Prostate gland (tissue), 2 donors: Measurements from ENCODE around the gene TIMM23. TPM values are rescaled to one million over a fixed set of nuclear protein-coding genes. Genes with fewer than 3 reads are reported as not detected.

ENCODE experiments used
- DNase-seq: peaks from one replicate; pipeline ENCODE4 v3.0.0-alpha.2; 2019; ENCODE audit warnings: low spot score
- H3K27ac ChIP-seq, 2 donors: fragments of 200-600 bp; sonication (generic); 2 replicates each; pipeline ENCODE4 v1.5.1; 2017 to 2019
- H3K27me3 ChIP-seq: fragments of 200-600 bp; sonication (generic); replicated peaks from 2 replicates; pipeline ENCODE4 v1.5.1; 2019; ENCODE audit not compliant: insufficient read depth
- H3K36me3 ChIP-seq, 2 donors: fragments of 200-600 bp; sonication (generic); 1 replicate in 1 of 2; 2 replicates in 1 of 2; pipeline versions ENCODE4 v1.5.1 to v1.8.1; 2017 to 2019
- H3K4me1 ChIP-seq: fragments of 200-600 bp; sonication (generic); replicated peaks from 2 replicates; pipeline ENCODE4 v1.5.1; 2019
- H3K4me3 ChIP-seq, 2 donors: fragments of 200-600 bp; sonication (generic); 2 replicates each; pipeline ENCODE4 v1.5.1; 2017 to 2019
- H3K9me3 ChIP-seq: fragments of 200-600 bp; sonication (generic); 2 replicates; pipeline ENCODE4 v1.5.1; 2017
- POLR2A ChIP-seq: fragments of 450-650 bp; IDR thresholded peaks from one replicate; pipeline ENCODE4 v1.6.1; 2016; ENCODE audit warnings: antibody characterized with exemption, mild to moderate bottlenecking
- POLR2AphosphoS5 ChIP-seq: sonication (generic); formaldehyde crosslinking; IDR thresholded peaks from one replicate; pipeline ENCODE4 v1.6.1; 2017; ENCODE audit warnings: antibody characterized with exemption
- WGBS: methylation state at CpG from one replicate; pipeline ENCODE4 v1.1.5; 2018; 5-methylcytosine and 5-hydroxymethylcytosine counted together
- intact Hi-C: fragments of 100-400 bp; cut with DNase I; formaldehyde crosslinking; loops from one replicate; pipeline ENCODE4 v1.14.2; 2022
- small RNA-seq, 2 donors: library from RNA; depleted of rRNA; stranded (forward); fragments of <200 nt; gene quantifications; one replicate each; pipeline ENCODE3, GENCODE V24; 2016
- total RNA-seq, 2 donors: library from RNA; depleted of rRNA; stranded (reverse); fragments of >200 nt; gene quantifications; one replicate each; pipeline ENCODE4 v1.1.0, GENCODE V29; 2016
- TF ChIP-seq, protein P1 (sequence below), 4 experiments: fragments of 200-600 bp in 2 of 4; fragments of 450-650 bp in 2 of 4; sonication (generic) in 2 of 4; IDR thresholded peaks; 1 replicate in 3 of 4; 2 replicates in 1 of 4; pipeline ENCODE4 v1.5.1; 2016 to 2019; ENCODE audit warnings: antibody characterized with exemption in 4 of 4, mild to moderate bottlenecking in 2 of 4, moderate library complexity in 2 of 4

Gene TIMM23
- total RNA-seq, 2 donors from 2014 or later, result 60.8 to 93.5 TPM

DNA sequence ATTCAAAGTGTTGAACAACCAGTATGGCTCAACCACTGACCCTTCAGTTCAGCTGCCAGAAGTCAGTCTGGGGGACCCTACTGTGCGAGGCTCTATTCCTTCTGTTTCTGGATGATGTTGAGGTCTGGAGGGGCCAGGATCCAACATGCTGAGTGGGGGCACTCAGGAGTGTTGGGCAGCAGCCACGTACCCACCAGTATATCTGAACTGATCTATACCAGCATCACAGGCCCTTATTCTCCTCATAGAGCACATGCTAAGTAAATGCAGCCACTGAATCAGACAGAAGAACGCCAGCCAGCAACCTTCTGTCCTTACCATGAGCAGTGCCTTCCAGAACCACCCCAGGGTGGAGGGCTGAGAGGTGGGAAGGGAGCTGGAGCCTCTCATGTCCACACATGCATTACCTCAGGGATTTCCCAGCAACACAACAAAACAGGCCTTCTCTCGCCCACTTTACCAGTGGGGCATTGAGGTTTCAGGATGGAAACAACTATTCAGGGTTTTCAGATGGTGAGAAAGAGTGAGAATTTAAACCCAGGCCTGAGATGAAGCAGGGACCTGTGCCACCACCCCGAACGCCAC lies 80.6 kb downstream of the TIMM23 start:
- Histone ChIP-seq H3K36me3 (no peaks in the 10 kb centered on the region), H3K27ac (peak overlapping the region; percentile 77 to 81), H3K4me1 (peaks cover 18% of the 10 kb centered on the region), H3K4me3 (no peak overlapping the region), H3K9me3 (no peaks in the 10 kb centered on the region), H3K27me3 (no peaks in the 10 kb centered on the region)
- WGBS, result 73% methylated on average over 6 of the region's 6 CpGs
- no peak for TF ChIP-seq POLR2A
- TF ChIP-seq POLR2AphosphoS5, result no peak
- TF ChIP-seq, protein P1, sequence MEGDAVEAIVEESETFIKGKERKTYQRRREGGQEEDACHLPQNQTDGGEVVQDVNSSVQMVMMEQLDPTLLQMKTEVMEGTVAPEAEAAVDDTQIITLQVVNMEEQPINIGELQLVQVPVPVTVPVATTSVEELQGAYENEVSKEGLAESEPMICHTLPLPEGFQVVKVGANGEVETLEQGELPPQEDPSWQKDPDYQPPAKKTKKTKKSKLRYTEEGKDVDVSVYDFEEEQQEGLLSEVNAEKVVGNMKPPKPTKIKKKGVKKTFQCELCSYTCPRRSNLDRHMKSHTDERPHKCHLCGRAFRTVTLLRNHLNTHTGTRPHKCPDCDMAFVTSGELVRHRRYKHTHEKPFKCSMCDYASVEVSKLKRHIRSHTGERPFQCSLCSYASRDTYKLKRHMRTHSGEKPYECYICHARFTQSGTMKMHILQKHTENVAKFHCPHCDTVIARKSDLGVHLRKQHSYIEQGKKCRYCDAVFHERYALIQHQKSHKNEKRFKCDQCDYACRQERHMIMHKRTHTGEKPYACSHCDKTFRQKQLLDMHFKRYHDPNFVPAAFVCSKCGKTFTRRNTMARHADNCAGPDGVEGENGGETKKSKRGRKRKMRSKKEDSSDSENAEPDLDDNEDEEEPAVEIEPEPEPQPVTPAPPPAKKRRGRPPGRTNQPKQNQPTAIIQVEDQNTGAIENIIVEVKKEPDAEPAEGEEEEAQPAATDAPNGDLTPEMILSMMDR (IDR thresholded peaks at IDR 0.05), result no peak
- intact Hi-C loops, result no loop called here
- DNase-seq, result no peak

Small RNA genes lying within 50 kb of the gene (small RNA-seq; reads per million reads assigned to genes)
- 0 reads per million in 2 donors for gene SNORA74C-1

Other genes with a start within 250 kb of the TIMM23 start
- 10 to 100 TPM; 36.8 to 37.3 TPM for gene WASHC2C, start 245.2 kb upstream of the TIMM23 start, total RNA-seq
- 10 to 100 TPM; 15.1 to 44.3 TPM for gene AGAP4, start 125.0 kb upstream of the TIMM23 start, total RNA-seq
- gene NCOA4, start 58.1 kb downstream of the TIMM23 start, total RNA-seq, result 100 to 1,000 TPM; 131 to 434 TPM
- 1,000 to 10,000 TPM; 1,381 to 2,749 TPM for gene MSMB, start 73.8 kb downstream of the TIMM23 start, total RNA-seq